ENCODE data around the gene UBE2J1.
A peak's percentile ranks its signal among the peaks of the same experiment; 100 is the strongest.
"Not testable (repeated sequence)": the region's sequence is repeated elsewhere in the genome, so short reads cannot be mapped to it uniquely, and the experiment has no call there.

Gene UBE2J1

DNA sequence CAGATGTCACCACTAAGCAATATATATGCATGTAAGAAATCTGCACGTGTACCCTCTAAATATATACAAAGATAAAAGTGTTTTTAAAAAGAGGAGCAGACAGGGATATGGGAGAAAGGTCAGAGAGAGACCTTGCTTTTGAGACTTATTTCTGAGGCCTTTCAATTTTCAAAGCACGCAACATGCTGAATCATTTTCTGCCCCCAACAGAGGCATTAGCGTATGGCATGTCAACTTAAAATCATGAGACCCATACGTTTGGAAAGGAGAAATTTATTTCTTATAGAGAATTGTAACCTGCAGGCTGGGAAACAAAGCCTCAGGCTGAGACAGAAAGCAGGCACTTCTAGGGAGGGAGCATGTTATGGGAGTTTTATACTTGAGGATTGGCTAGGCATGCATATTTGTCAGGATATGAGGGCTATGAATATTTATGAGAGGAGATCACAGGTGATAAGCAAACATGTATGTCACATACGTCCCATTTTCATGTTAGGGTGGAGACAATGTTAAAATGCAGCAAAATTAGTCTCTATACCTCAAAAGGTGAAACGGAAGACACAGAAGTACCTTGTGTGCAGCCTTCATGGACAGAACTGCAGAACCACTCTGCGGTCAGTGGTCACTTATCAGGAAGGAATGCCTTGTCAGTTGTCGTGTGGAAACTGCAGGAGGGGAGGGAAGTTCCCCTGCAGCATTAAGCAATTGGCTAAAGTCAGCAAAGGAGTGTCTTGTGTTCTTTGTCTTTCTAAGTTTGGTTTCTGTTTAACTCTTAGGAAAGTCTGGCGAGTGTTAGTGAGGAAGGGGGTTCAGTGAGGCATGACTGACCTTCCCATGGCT, 31.2 kb downstream of the UBE2J1 start:
- peak in 1 of 58 donors; percentile 26 for DNase-seq

DNA sequence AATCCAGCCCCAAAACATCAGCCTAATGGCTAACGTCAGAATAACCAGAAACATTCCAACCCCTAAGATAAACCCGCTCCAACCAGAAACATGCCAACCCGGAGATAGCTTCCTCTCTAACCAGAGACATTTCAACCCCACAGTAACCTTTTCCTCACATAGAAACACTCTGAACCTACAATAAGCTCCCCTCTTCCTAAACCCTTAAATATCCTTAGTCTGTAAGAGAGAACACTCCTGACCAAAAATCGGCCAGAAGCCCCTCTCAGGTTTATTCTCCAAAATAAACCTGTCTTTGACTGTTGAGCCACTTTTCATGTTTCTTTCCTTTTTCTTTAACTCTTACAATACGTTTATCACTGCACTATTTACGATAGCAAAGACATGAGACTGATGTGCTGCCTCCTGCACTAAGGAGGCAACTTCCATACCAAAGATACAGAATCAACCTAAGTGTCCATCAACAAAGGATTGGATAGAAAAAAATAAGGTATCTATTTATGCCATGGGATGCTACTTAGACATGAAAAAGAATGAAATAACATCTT, 32.4 kb downstream of the UBE2J1 start:
- DNase-seq, result no peak

- DNase-seq, result no peak
Measured at GRCh38 chr6:89317067-89317466, 35.5 kb downstream of the UBE2J1 start.

DNA sequence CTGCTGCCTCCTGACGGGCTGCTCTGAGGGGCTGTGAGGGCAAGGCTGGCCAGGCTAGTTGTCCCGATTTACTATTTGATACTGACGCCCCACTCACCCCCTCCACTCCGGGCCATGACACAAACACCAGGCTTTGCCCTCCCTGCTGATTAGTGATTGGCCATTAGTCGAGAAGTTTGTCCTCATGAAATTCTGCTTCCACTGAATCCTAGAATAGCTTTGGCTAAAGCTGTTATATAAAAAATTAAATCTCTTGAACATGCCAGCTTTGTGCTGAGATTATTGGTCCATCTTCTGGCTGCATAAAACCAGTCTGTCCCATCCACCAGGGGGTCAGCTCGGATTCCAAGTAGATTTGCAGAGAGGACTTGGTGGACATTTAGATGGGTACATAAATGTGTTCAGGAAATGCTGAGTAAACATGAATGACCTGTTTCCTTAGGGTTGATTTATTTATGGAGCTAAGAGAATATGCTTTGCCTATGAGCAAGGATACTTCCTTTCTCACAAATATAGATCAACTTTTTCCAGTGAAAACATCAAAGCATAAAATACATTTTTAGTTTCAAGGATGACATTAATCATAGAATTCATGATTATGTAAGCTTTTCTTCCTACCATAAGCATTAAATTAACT, 37.2 kb downstream of the UBE2J1 start, which contains the start of gene GABRR2:
Gene GABRR2, minus strand, starts transcription at position 51 of the 637 bp plus-strand sequence. CDS start 134 bp downstream, outside the sequence.
- DNase-seq, result no peak

DNA sequence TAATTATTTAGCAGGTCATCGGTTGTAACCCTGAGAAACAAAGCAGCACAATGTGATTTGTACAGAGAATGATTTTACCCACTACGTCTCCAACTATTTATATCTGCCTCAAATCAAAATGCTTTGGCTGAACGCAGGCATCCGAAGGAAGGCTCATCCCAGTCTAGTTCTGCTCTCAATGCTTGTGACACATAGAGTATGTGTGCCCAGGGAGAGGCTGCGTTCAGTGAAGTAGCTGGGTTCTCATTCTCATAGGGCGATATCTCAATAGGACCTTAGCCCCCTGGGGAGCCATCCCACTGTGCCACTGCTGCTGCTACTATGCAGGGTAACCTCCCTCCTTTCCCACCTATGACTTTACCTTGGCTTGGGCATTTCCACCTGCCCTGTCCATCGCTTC, 37.8 kb downstream of the UBE2J1 start:
- DNase-seq, result no peak

GRCh38 chr6:89313006-89313405, 39.5 kb downstream of the UBE2J1 start:
- peak in 9 of 58 donors; percentile 4 to 59 (median 18) for DNase-seq

DNA sequence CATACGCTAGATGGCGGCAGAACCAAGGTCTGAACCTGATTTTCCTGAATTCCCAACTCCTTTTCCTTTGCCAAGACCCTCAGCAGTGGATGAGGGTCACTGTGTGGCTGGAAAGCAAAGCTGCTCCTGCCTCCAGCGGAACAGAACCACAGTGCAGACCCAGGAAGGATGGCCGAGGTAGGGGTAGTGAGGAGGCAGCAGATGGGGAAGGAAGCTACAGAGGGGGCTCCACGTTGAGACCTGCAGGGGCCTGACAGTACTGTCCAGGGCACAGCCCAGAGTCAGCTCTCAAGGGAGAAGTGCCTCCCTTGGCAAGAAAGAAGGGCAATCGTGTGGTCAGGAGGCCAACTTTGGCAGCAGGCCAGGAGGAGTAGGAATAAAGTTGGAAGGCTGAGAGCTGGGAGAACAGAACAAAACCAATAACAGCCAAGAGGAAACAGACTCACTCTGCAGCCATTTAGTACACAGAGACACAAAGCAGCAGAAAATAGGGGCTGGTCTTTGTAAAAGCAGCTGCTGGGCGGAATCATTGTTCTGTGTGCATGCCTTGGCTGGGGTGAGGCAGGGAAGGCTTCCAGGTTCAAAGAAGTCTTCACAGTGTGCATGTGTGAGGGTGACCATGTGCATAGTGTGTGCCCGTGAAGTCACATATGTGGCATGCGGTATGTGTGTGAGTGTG, 40.5 kb downstream of the UBE2J1 start:
- peak in 49 of 58 donors; percentile 16 to 76 (median 46) for DNase-seq

- no peak for DNase-seq
Measured at GRCh38 chr6:89311530-89311852, 41.0 kb downstream of the UBE2J1 start.

GRCh38 chr6:89310929-89311328, 41.6 kb downstream of the UBE2J1 start:
- no peak for DNase-seq

GRCh38 chr6:89308525-89309395, 43.8 kb downstream of the UBE2J1 start:
- DNase-seq, result no peak

DNA sequence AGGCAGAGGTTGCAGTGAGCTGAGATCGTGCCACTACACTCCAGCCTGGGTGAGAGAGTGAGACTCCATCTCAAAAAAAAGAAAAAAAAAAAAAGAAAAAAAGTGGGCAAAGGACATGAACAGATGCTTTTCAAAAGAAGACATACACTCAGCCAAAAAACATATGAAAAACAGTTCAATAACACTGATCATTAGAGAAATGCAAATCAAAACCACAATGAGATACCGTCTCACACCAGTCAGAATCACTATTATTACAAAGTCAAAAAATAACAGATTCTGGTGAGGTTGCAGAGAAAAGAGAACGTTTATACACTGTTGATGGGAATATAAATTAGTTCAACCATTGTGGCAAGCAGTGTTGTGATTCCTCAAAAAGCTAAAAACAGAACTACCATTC, 48.0 kb downstream of the UBE2J1 start:
- not testable (repeated sequence) for DNase-seq

- no peak for DNase-seq
Measured at GRCh38 chr6:89302936-89303335, 49.6 kb downstream of the UBE2J1 start.

- no peak for DNase-seq
Measured at GRCh38 chr6:89302195-89302770, 50.2 kb downstream of the UBE2J1 start.

DNA sequence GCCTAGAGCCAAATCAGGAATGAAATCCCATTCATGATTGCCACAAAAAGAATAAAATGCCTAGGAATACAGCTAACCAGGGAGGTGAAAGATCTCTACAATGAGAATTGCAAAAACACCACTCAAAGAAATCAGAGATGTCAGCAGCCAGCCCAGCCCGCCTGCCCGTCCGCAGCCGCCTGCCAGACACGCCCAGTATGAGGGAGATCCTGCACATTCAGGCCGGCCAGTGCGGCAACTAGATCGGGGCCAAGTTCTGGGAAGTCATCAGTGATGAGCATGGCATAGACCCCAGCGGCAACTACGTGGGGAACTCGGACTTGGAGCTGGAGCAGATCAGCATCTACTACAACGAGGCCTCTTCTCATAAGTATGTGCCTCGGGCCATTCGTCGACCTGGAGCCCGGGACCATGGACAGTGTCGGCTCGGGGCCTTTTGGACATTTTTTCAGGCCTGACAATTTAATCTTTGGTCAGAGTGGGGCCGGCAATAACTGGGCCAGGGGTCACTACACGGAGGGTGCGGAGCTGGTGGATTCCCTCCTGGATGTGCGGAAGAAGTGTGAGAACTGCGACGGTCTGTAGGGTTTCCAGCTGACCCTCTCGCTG, 50.8 kb downstream of the UBE2J1 start:
- DNase-seq, result no peak

DNA sequence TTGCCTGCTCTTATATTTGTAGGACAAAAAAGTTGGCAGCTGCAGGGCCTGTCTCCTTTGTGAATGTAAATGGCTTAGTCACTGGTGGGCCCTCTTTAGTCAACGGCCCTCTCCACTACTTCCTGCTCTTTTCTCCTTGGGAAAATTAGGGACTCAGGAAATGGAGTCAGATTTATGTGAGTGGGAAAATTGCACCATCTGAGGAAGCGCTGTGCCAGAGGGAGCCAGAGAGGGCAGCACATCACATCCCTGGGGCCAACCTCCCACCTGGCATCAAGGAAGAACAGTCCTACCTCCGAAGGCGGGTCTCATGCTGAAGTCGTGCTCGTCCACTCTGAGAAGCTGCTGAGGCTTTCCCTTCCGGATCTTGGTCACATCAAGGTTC, 53.1 kb downstream of the UBE2J1 start:
- DNase-seq, result no peak

GRCh38 chr6:89298680-89299465, 53.6 kb downstream of the UBE2J1 start:
- DNase-seq, result peak in 2 of 58 donors; percentile 3 to 6

GRCh38 chr6:89297695-89298351, 54.7 kb downstream of the UBE2J1 start:
- peak in 6 of 58 donors; percentile 10 to 50 (median 37) for DNase-seq

GRCh38 chr6:89295981-89296380, 56.5 kb downstream of the UBE2J1 start:
- DNase-seq, result no peak

DNA sequence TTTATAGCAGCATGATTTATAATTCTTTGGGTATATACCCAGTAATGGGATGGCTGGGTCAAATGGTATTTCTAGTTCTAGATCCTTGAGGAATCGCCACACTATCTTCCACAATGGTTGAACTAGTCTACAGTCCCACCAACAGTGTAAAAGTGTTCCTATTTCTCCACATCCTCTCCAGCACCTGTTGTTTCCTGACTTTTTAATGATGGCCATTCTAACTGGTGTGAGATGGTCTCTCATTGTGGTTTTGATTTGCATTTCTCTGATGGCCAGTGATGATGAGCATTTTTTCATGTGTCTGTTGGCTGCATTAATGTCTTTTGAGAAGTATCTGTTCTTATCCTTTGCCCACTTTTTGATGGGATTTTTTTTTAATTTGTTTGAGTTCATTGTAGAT, 57.4 kb downstream of the UBE2J1 start:
- not testable (repeated sequence) for DNase-seq
